Skeletal muscle tissue (tissue), 4 donors: ENCODE results near the gene NDUFS3. TPM values are rescaled to one million over a fixed set of nuclear protein-coding genes. Genes with fewer than 3 reads are reported as not detected.
"Not testable (repeated sequence)": the region's sequence is repeated elsewhere in the genome, so short reads cannot be mapped to it uniquely, and the experiment has no call there.

ENCODE experiments used
- H3K27ac ChIP-seq: one replicate; pipeline ENCODE4 v1.7.0; 2013; ENCODE audit warnings: mild to moderate bottlenecking, low read depth, low read length, inconsistent platforms
- H3K27me3 ChIP-seq, 3 donors: one replicate each; pipeline ENCODE4 v1.7.0; 2013; ENCODE audit warnings: low read length in 3 of 3; ENCODE audit not compliant: control insufficient read depth in 3 of 3, insufficient read depth in 3 of 3
- H3K36me3 ChIP-seq, 3 donors: one replicate each; pipeline ENCODE4 v1.7.0; 2013; ENCODE audit warnings: low read length in 3 of 3; ENCODE audit not compliant: control insufficient read depth in 3 of 3, insufficient read depth in 3 of 3
- H3K4me1 ChIP-seq, 3 donors: one replicate each; pipeline ENCODE4 v1.7.0; 2013; ENCODE audit warnings: low read length in 3 of 3, mild to moderate bottlenecking in 3 of 3; ENCODE audit not compliant: control insufficient read depth in 3 of 3, insufficient read depth in 3 of 3
- H3K4me3 ChIP-seq, 3 donors: one replicate each; pipeline ENCODE4 v1.7.0; 2013; ENCODE audit warnings: low read length in 3 of 3
- H3K9ac ChIP-seq, 3 donors: one replicate each; pipeline ENCODE4 v1.7.0; 2013; ENCODE audit warnings: low read length in 3 of 3, mild to moderate bottlenecking in 3 of 3, moderate library complexity in 2 of 3, low read depth in 1 of 3
- H3K9me3 ChIP-seq, 3 donors: one replicate each; pipeline ENCODE4 v1.7.0; 2013; ENCODE audit warnings: low read length in 3 of 3; ENCODE audit not compliant: control insufficient read depth in 3 of 3
- total RNA-seq: library from RNA; depleted of rRNA; stranded (reverse); fragments of >200 nt; gene quantifications from one replicate; pipeline ENCODE4 v1.2.3, GENCODE V29; 2014
- donor health status: Osteomylitis.

NDUFS3 gene
- total RNA-seq, 1 donor from 2014 or later = 95.5 TPM

DNA sequence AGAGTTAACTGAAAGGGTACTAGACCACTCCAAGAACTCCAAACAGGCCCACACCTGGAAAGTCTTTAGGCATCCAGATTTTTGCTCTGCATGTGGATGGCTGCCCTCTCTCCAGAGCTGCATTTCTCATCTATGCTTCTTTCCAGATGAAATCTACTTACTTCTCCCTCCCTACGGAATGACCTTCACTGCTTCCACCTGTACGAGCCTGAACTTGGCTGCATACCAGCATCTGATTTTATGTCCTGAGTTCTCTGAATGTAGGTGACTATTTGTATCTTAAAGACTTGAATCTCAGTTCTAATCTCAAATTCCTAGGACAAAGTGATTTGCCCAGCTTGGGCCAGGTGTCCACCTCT lies 39.2 kb upstream of the NDUFS3 start:
- H3K9me3 ChIP-seq = no peaks in the 10 kb centered on the region
- H3K36me3 ChIP-seq = no peaks in the 10 kb centered on the region
- H3K4me3 ChIP-seq = no peak overlapping the region
- H3K4me1 ChIP-seq = peaks cover 28 to 37% (median 31%) of the 10 kb centered on the region in 3 donors
- no peak overlapping the region for H3K9ac ChIP-seq
- H3K27me3 ChIP-seq = no peaks in the 10 kb centered on the region
- no peak overlapping the region for H3K27ac ChIP-seq

DNA sequence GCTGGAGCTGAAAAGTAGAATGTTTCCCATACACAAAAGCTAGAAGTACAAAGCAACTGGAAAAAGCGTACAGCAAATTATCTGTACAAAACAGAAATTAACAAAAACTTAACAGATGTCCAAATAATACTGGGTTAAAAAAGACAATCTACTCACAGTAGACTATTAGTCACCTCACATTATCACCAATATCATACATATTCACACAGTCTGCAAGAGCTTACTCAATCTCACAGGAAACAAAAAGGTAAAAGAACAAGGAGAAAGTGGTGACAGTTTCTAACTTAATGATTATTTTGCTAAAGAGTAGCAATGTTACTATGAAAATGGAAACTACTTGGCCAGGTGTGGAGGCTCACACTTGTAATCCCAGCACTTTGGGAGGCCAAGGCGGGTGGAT lies 37.8 kb upstream of the NDUFS3 start:
- Histone ChIP-seq H3K9ac (no peak overlapping the region), H3K27ac (no peak overlapping the region), H3K4me1 (peaks cover 28 to 36% (median 31%) of the 10 kb centered on the region in 3 donors), H3K36me3 (no peaks in the 10 kb centered on the region), H3K4me3 (no peak overlapping the region), H3K9me3 (no peaks in the 10 kb centered on the region), H3K27me3 (no peaks in the 10 kb centered on the region)

DNA sequence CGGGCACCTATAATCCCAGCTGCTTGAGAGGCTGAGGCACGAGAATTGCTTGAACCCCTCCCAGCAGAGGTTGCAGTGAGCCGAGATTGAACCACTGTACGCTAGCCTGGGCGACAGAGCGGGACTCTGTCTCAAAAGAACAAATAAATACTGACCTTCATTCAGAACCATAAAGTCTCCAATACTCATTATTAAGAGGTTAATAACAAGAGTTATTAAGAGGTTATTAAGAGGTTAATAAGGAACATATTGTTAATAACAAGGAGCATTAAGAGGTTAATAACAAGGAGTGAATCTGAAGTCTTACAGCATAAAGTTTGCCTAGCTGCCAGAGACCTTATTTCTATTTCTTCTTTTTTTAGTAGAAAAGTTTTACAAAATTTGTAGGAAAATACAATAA lies 33.6 kb upstream of the NDUFS3 start:
- H3K4me1 ChIP-seq = peaks cover 26 to 30% (median 28%) of the 10 kb centered on the region in 3 donors

DNA sequence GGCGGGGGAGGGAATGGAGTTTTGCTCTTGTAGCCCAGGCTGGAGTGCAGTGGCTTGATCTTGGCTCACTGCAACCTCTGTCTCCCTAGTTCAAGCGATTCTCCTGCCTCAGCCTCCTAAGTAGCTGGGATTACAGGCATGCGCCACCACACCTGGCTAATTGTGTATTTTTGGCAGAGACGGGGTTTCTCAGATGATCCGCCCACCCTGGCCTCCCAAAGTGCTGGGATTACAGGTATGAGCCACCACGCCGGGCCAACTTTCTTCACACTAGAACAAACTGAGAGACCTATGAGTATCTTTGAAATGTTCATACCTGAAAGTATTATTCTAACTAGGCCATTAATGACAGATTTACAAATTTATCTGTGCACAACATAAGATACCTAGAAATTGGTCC lies 32.6 kb upstream of the NDUFS3 start:
- H3K36me3 ChIP-seq, H3K9me3 ChIP-seq, H3K27me3 ChIP-seq, H3K9ac ChIP-seq, H3K4me3 ChIP-seq, H3K27ac ChIP-seq: not testable (repeated sequence)
- H3K4me1 ChIP-seq = peaks cover 28 to 34% (median 30%) of the 10 kb centered on the region in 3 donors

More for the DNA sequence above, 33.6 kb upstream of the NDUFS3 start:
- Histone ChIP-seq H3K27ac (no peak overlapping the region), H3K27me3 (no peaks in the 10 kb centered on the region), H3K36me3 (no peaks in the 10 kb centered on the region), H3K9ac (no peak overlapping the region), H3K4me3 (no peak overlapping the region), H3K9me3 (no peaks in the 10 kb centered on the region)

DNA sequence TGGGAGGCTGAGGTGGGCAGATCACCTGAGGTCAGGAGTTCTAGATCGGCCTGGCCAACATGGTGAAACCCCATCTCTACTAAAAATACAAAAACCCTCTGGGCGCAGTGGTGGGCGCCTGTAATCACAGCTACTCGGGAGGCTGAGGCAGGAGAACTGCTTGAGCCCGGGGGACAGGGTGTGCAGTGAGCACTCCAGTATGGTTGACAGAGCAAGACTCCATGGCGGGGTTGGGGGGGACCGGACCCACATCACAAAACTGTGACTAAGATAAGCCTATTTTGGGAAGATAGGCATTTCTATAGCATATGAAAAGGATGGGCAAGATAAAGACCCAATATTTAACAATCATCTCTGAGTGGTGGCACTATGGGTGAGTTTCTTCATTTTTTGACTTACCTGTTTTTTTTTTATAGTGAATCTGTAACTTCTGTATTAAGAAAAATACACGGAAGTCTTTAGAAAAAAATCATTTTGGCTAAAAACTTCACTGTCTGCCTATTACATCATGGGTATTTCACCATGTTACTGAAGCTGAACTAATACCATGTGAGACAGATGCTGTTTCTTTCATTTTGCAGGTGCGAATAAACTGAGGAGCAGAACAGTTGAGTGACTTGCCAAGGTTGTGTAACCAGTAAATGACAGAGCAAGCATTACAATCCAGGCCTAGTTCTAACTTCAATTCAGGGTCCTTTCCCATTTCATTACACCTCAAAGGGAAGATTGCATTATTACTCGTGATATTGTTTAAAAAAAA lies 28.4 kb upstream of the NDUFS3 start:
- Histone ChIP-seq H3K9ac (no peak overlapping the region), H3K36me3 (peaks cover 0 to 2% (median 0%) of the 10 kb centered on the region in 3 donors), H3K4me3 (peak overlapping the region in 1 of 3 donors; percentile 11), H3K27ac (peak overlapping the region; percentile 93), H3K9me3 (no peaks in the 10 kb centered on the region), H3K27me3 (no peaks in the 10 kb centered on the region), H3K4me1 (peaks cover 32 to 41% (median 39%) of the 10 kb centered on the region in 3 donors)

DNA sequence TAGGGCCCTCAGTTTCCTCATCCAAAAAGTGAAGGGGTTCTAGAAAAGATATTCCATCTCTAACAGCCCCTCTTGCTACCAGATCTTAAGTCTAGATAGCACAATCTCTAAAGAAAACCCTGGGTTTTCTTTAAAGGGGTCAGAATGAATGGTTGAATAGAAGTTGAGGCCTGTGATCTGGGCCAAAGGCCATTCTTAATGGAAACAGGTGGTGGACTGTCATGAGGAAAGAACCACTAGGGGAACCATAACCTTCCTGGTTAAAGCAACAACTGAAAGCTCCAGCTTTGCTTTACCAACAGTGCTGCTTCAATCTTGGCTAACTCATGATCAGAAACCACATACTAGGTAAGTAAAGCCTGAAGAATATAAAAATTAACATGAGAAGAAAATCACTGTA lies 27.8 kb upstream of the NDUFS3 start:
- peaks cover 0 to 2% (median 0%) of the 10 kb centered on the region in 3 donors for H3K36me3 ChIP-seq
- peak overlapping the region; percentile 93 for H3K27ac ChIP-seq
- peaks cover 32 to 41% (median 39%) of the 10 kb centered on the region in 3 donors for H3K4me1 ChIP-seq

DNA sequence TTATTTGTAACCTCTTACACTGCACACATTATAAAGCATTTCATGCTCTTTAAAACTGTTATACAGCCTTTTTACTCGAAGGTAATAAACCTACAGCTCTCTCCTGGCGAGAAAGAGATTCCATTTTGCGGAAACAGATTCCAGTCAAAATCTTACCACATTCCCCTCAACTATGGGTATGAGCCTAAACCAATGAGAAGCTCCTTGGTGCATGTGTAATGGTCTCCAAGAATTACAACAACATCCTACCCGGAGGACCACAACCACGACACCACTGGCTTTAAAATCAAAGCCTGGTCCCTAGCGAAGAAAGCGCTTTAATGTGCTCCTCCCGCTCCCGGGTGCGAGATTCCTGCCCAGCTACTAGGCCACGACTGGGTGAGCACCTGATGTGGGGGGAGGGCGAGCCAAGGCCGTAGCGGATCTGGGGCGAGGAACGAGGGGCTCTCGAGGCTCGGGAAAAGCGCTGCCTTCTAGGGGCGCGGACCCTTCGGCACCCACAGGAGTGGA lies 26.8 kb upstream of the NDUFS3 start:
- Histone ChIP-seq H3K36me3 (peaks cover 0 to 2% (median 0%) of the 10 kb centered on the region in 3 donors), H3K27ac (peak overlapping the region; percentile 93), H3K9me3 (no peaks in the 10 kb centered on the region), H3K9ac (peak overlapping the region; percentile 93 to 97 (median 97)), H3K4me1 (peaks cover 32 to 41% (median 38%) of the 10 kb centered on the region in 3 donors), H3K27me3 (no peaks in the 10 kb centered on the region), H3K4me3 (peak overlapping the region; percentile 94 to 99 (median 96))

More for the DNA sequence above, 27.8 kb upstream of the NDUFS3 start:
- H3K9me3 ChIP-seq = no peaks in the 10 kb centered on the region
- peak overlapping the region in 1 of 3 donors; percentile 97 for H3K9ac ChIP-seq
- no peaks in the 10 kb centered on the region for H3K27me3 ChIP-seq
- H3K4me3 ChIP-seq = peak overlapping the region; percentile 0 to 99 (median 45)

DNA sequence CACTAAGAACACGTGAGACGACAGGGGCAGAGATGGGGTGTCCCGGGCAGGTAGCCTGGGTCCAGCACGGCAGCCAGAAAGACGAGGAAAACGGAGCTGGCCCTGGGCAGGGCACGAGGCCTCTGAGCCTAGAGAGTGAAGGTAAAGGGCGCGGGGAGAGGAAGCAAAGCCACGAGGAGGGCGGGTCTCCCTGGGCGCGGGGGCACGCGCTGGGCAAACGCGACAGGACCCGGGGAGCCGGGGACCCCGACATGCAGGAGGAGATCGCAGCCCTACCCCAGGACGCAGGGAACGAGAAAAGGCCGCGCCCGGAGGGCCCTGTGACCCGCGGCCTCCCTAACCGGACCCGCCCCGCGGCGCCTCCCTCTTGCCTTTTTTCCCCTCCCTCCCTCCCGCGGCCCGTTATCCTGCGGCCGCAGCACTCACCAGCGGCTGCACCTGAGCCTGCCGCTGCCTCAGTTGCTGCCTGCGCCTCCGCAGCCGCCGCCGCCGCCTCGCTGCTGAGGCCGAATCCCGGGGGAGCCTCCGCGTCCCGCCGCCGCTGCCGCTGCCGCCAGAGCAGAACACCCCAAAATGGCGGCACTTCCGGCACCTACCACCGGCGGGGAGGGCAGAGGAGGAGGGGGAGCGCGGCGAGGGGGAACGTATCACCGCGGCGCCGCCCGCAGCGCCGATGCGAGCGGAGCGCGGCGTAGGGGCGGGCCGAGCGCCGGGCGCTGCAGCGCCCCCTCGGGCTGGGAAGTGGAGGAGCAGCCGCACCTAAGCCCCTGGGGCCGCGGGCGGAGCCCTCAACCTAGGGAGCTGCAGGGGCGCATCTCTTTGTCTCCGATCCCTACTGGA lies 26.1 kb upstream of the NDUFS3 start, which contains the start of gene CELF1:
Gene CELF1, minus strand, starts transcription at position 567 of the 840 bp plus-strand sequence. CDS start 53,609 bp downstream, outside the sequence.
- Histone ChIP-seq H3K36me3 (peaks cover 0 to 2% (median 0%) of the 10 kb centered on the region in 3 donors), H3K4me1 (peaks cover 26 to 35% (median 31%) of the 10 kb centered on the region in 3 donors), H3K9me3 (no peaks in the 10 kb centered on the region), H3K4me3 (peak within 1 kb of the TSS; percentile 94 to 99 (median 96)), H3K27me3 (no peaks in the 10 kb centered on the region), H3K9ac (peak within 1 kb of the TSS; percentile 93 to 97 (median 97)), H3K27ac (peak within 1 kb of the TSS; percentile 93)

DNA sequence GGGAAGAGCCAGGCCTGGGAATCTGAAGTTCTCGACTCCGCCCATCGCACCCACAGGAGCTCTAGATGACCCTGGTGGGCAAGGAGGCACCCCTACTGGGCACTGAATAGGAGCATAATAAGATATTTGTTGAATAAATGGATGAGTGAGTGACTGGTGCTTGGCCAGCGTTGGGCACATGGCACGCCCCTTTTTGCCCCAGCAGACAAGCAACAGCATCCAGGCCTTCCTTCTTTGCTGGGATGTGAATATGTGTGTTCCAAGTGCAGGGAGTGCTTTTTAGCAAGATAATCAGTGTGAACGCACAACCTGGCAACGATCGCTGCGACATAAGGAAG lies 25.5 kb upstream of the NDUFS3 start:
- Histone ChIP-seq H3K36me3 (peaks cover 0 to 2% (median 0%) of the 10 kb centered on the region in 3 donors), H3K9ac (peak overlapping the region; percentile 76 to 97 (median 77)), H3K4me3 (peak overlapping the region; percentile 87 to 99 (median 96)), H3K27ac (peak overlapping the region; percentile 93), H3K9me3 (no peaks in the 10 kb centered on the region), H3K4me1 (peaks cover 24 to 31% (median 27%) of the 10 kb centered on the region in 3 donors), H3K27me3 (no peaks in the 10 kb centered on the region)
